Endothelial cell (in vitro differentiated cells): Measurements from ENCODE around the gene ST3GAL4. TPM values are rescaled to one million over a fixed set of nuclear protein-coding genes. Genes with fewer than 3 reads are reported as not detected.

Source experiments
- DNase-seq: peaks from one replicate; pipeline ENCODE4 v3.0.0; 2021; ENCODE audit warnings: low spot score
- H3K27ac Mint-ChIP-seq: one replicate; pipeline ENCODE4 v1.8.0; 2021; ENCODE audit warnings: mixed read lengths, inconsistent platforms; ENCODE audit not compliant: unreplicated experiment
- H3K27me3 Mint-ChIP-seq: one replicate; pipeline ENCODE4 v1.8.0; 2021; ENCODE audit warnings: mild to moderate bottlenecking, moderate library complexity, mixed read lengths, inconsistent platforms; ENCODE audit not compliant: unreplicated experiment
- H3K36me3 Mint-ChIP-seq: one replicate; pipeline ENCODE4 v1.8.0; 2021; ENCODE audit warnings: mild to moderate bottlenecking, low read depth, mixed read lengths, inconsistent platforms; ENCODE audit not compliant: unreplicated experiment
- H3K4me1 Mint-ChIP-seq: one replicate; pipeline ENCODE4 v1.8.0; 2021; ENCODE audit warnings: mild to moderate bottlenecking, mixed read lengths, inconsistent platforms; ENCODE audit not compliant: unreplicated experiment
- H3K4me3 Mint-ChIP-seq: one replicate; pipeline ENCODE4 v1.8.0; 2021; ENCODE audit warnings: mild to moderate bottlenecking, mixed read lengths, inconsistent platforms; ENCODE audit not compliant: unreplicated experiment
- H3K9me3 Mint-ChIP-seq: one replicate; pipeline ENCODE4 v1.8.0; 2021; ENCODE audit warnings: mixed read lengths, inconsistent platforms; ENCODE audit not compliant: unreplicated experiment
- CTCF ChIP-seq: fragments of 200-600 bp; sonication (generic); IDR thresholded peaks from one replicate; pipeline ENCODE4 v1.5.0; 2021; ENCODE audit warnings: antibody characterized with exemption; ENCODE audit not compliant: unreplicated experiment
- total RNA-seq: library from RNA; stranded (reverse); fragmentation: NEBNext Ultra II Directional; extraction: Animal tissue kit (Norgen Biotek cat#: 25700); gene quantifications from one replicate; pipeline ENCODE4 v1.2.1, GENCODE V29; 2021; ENCODE audit not compliant: unreplicated experiment

Gene ST3GAL4
- total RNA-seq, 1 donor from 2014 or later, result 25.9 TPM

- no peak overlapping the region for H3K27ac Mint-ChIP-seq
- H3K4me3 Mint-ChIP-seq, result no peak overlapping the region
- TF ChIP-seq CTCF, result no peak
- H3K9me3 Mint-ChIP-seq, result no peaks in the 10 kb centered on the region
- DNase-seq, result no peak
- H3K36me3 Mint-ChIP-seq, result peaks cover 14% of the 10 kb centered on the region
- peaks cover 10% of the 10 kb centered on the region for H3K27me3 Mint-ChIP-seq
- H3K4me1 Mint-ChIP-seq, result no peaks in the 10 kb centered on the region
These were observed 49.9 kb downstream of the ST3GAL4 start for GRCh38 chr11:126405374-126405773.

GRCh38 chr11:126405906-126406305 is 50.4 kb downstream of the ST3GAL4 start:
- Mint-ChIP-seq H3K27me3 (peaks cover 12% of the 10 kb centered on the region), H3K4me1 (no peaks in the 10 kb centered on the region), H3K4me3 (no peak overlapping the region), H3K9me3 (no peaks in the 10 kb centered on the region), H3K27ac (no peak overlapping the region), H3K36me3 (peaks cover 17% of the 10 kb centered on the region)
- TF ChIP-seq CTCF, result no peak
- DNase-seq, result no peak

GRCh38 chr11:126406368-126406767 is 50.9 kb downstream of the ST3GAL4 start:
- no peak for DNase-seq
- Mint-ChIP-seq H3K9me3 (no peaks in the 10 kb centered on the region), H3K4me3 (no peak overlapping the region), H3K4me1 (no peaks in the 10 kb centered on the region), H3K27me3 (peaks cover 12% of the 10 kb centered on the region), H3K36me3 (peaks cover 17% of the 10 kb centered on the region), H3K27ac (no peak overlapping the region)
- no peak for TF ChIP-seq CTCF

- peaks cover 3% of the 10 kb centered on the region for H3K4me1 Mint-ChIP-seq
These were observed 51.6 kb downstream of the ST3GAL4 start for GRCh38 chr11:126407101-126407521.

More at GRCh38 chr11:126407101-126407521, 51.6 kb downstream of the ST3GAL4 start:
- H3K9me3 Mint-ChIP-seq, result no peaks in the 10 kb centered on the region
- DNase-seq, result no peak
- peaks cover 12% of the 10 kb centered on the region for H3K27me3 Mint-ChIP-seq
- no peak for TF ChIP-seq CTCF
- no peak overlapping the region for H3K27ac Mint-ChIP-seq
- H3K4me3 Mint-ChIP-seq, result no peak overlapping the region
- peaks cover 22% of the 10 kb centered on the region for H3K36me3 Mint-ChIP-seq
